Testis (tissue), 3 donors: ENCODE measurements around the gene UTP20. TPM values are rescaled to one million over a fixed set of nuclear protein-coding genes. Genes with fewer than 3 reads are reported as not detected.

Experiments used
- DNase-seq: peaks from one replicate; pipeline ENCODE4 v3.0.0-alpha.2; 2019
- H3K27ac ChIP-seq, 2 donors: fragments of 200-600 bp; sonication (generic); one replicate each; pipeline ENCODE4 v1.5.1; 2019
- H3K27me3 ChIP-seq: fragments of 200-600 bp; sonication (generic); one replicate; pipeline ENCODE4 v1.5.1; 2019
- H3K36me3 ChIP-seq: fragments of 200-600 bp; sonication (generic); one replicate; pipeline ENCODE4 v1.5.1; 2017; ENCODE audit warnings: low read depth; ENCODE audit errors: missing control alignments
- H3K4me1 ChIP-seq: fragments of 200-600 bp; sonication (generic); one replicate; pipeline ENCODE4 v1.5.1; 2019
- H3K4me3 ChIP-seq, 2 donors: fragments of 200-600 bp; sonication (generic); one replicate each; pipeline ENCODE4 v1.5.1; 2017 to 2019
- H3K9me3 ChIP-seq: fragments of 200-600 bp; sonication (generic); one replicate; pipeline ENCODE4 v1.5.1; 2017
- CTCF ChIP-seq, 3 experiments: fragments of 450-650 bp in 2 of 3; fragments of 200-600 bp in 1 of 3; sonication (generic) in 1 of 3; IDR thresholded peaks; one replicate each; pipeline ENCODE4 v1.5.1; 2016 to 2019; ENCODE audit warnings: antibody characterized with exemption in 3 of 3, mild to moderate bottlenecking in 2 of 3, moderate library complexity in 1 of 3
- POLR2A ChIP-seq: fragments of 450-650 bp; IDR thresholded peaks from one replicate; pipeline ENCODE4 v1.6.1; 2017; ENCODE audit warnings: antibody characterized with exemption, mild to moderate bottlenecking, moderate library complexity
- WGBS, 2 donors: methylation state at CpG; one replicate each; pipeline ENCODE4 v1.1.5; 2018; 5-methylcytosine and 5-hydroxymethylcytosine counted together
- intact Hi-C: fragments of 100-400 bp; cut with DNase I; formaldehyde crosslinking; loops from one replicate; pipeline ENCODE4 v1.15.1; 2023; ENCODE audit warnings: low total_unique reads
- polyA plus RNA-seq: library from polyadenylated mRNA; stranded (reverse); fragments of 350-450 nt; fragmentation: Illumina TruSeq; extraction: RNeasy Lipid Tissue Mini Kit (QIAGEN cat#74804); gene quantifications from one replicate; pipeline ENCODE4 v1.2.3, GENCODE V29; 2014; ENCODE audit warnings: low read depth, low replicate concordance; ENCODE audit not compliant: insufficient read depth
- total RNA-seq, 2 donors: library from RNA; depleted of rRNA; stranded (reverse); fragments of >200 nt; gene quantifications; one replicate each; pipeline ENCODE4 v1.2.3, GENCODE V29; 2016

Gene UTP20
- total and polyA plus RNA-seq, 3 donors from 2014 or later = 12.7 to 31.7 (median 29.2) TPM

GRCh38 chr12:101267111-101267510 lies 12.8 kb upstream of the UTP20 start:
- intact Hi-C loops = no loop called here
- no peak overlapping the region for H3K4me3 ChIP-seq
- H3K27me3 ChIP-seq = no peaks in the 10 kb centered on the region
- H3K36me3 ChIP-seq = no peaks in the 10 kb centered on the region
- no peak for TF ChIP-seq POLR2A
- TF ChIP-seq CTCF (IDR thresholded peaks at IDR 0.05) = no peak
- no peaks in the 10 kb centered on the region for H3K9me3 ChIP-seq
- no peak overlapping the region for H3K27ac ChIP-seq
- no peak for DNase-seq
- no peaks in the 10 kb centered on the region for H3K4me1 ChIP-seq

GRCh38 chr12:101276433-101276832 lies 3.5 kb upstream of the UTP20 start:
- DNase-seq = no peak
- no peak overlapping the region for H3K4me3 ChIP-seq
- H3K27me3 ChIP-seq = no peaks in the 10 kb centered on the region
- no peaks in the 10 kb centered on the region for H3K36me3 ChIP-seq
- TF ChIP-seq POLR2A (no peak), CTCF (IDR thresholded peaks at IDR 0.05) (no peak)
- H3K27ac ChIP-seq = peak overlapping the region; percentile 37 to 65
- peaks cover 8% of the 10 kb centered on the region for H3K4me1 ChIP-seq
- intact Hi-C loops = no loop called here
- no peaks in the 10 kb centered on the region for H3K9me3 ChIP-seq
- 62 to 70% methylated on average over 1 of the region's 1 CpG for WGBS, 2 donors

GRCh38 chr12:101277443-101277842 lies 2.5 kb upstream of the UTP20 start:
- H3K27ac ChIP-seq = no peak overlapping the region
- TF ChIP-seq CTCF (IDR thresholded peaks at IDR 0.05) = no peak
- no peak for TF ChIP-seq POLR2A
- H3K4me3 ChIP-seq = no peak overlapping the region
- H3K36me3 ChIP-seq = no peaks in the 10 kb centered on the region
- no peak for DNase-seq
- no peaks in the 10 kb centered on the region for H3K9me3 ChIP-seq
- WGBS, 2 donors = 95 to 96% methylated on average over 3 of the region's 3 CpGs
- H3K27me3 ChIP-seq = no peaks in the 10 kb centered on the region
- intact Hi-C loops = no loop called here
- H3K4me1 ChIP-seq = peaks cover 8% of the 10 kb centered on the region

GRCh38 chr12:101287357-101287756 lies 7.5 kb downstream of the UTP20 start:
- H3K4me3 ChIP-seq = no peak overlapping the region
- H3K27ac ChIP-seq = no peak overlapping the region
- H3K36me3 ChIP-seq = no peaks in the 10 kb centered on the region
- no peak for DNase-seq
- TF ChIP-seq POLR2A = no peak
- no peak for TF ChIP-seq CTCF (IDR thresholded peaks at IDR 0.05)
- no peaks in the 10 kb centered on the region for H3K4me1 ChIP-seq
- intact Hi-C loops = no loop called here
- no peaks in the 10 kb centered on the region for H3K27me3 ChIP-seq
- no peaks in the 10 kb centered on the region for H3K9me3 ChIP-seq
- 80 to 90% methylated on average over 3 of the region's 3 CpGs for WGBS, 2 donors

- H3K4me3 ChIP-seq = no peak overlapping the region
- H3K9me3 ChIP-seq = no peaks in the 10 kb centered on the region
- no peak overlapping the region for H3K27ac ChIP-seq
- no peaks in the 10 kb centered on the region for H3K27me3 ChIP-seq
- DNase-seq = no peak
- no peaks in the 10 kb centered on the region for H3K4me1 ChIP-seq
- no peaks in the 10 kb centered on the region for H3K36me3 ChIP-seq
- intact Hi-C loops = no loop called here
- TF ChIP-seq CTCF (IDR thresholded peaks at IDR 0.05) (no peak), POLR2A (no peak)
- 85 to 97% methylated on average over 4 of the region's 4 CpGs for WGBS, 2 donors
These were observed 17.8 kb downstream of the UTP20 start for GRCh38 chr12:101297661-101298060.
